HCT116 (cell line): ENCODE results near the gene ITGB1BP1. TPM values are rescaled to one million over a fixed set of nuclear protein-coding genes. Genes with fewer than 3 reads are reported as not detected.

Experiments
- ATAC-seq: fragments of 200-7000 bp; cut with Tn5 transposase; 2 replicates; pipeline ENCODE4 v1.9.1; 2020; ENCODE audit warnings: mild to moderate bottlenecking, moderate library complexity
- BruUV-seq: library from RNA; stranded (reverse); fragments of 400-500 nt; replicated peaks from 2 replicates; lab custom pipeline; 2021; lab: Mats Ljungman, UMichigan
- CTCF ChIA-PET: fragments of 300-600 bp; sonication (Branson Sonifier 250); formaldehyde crosslinking; loops from one replicate; lab custom pipeline; 2021; ENCODE audit warnings: antibody characterized with exemption; lab: Charles Lee
- POLR2A ChIA-PET: fragments of 300-600, 350-600 bp; sonication (Branson Sonifier 250); formaldehyde crosslinking; loops from one replicate; lab custom pipeline; 2021; ENCODE audit warnings: antibody characterized with exemption; lab: Charles Lee
- RAD21 ChIA-PET, 2 experiments: fragments of 300-600 bp; sonication (Branson Sonifier 250); formaldehyde crosslinking; loops; one replicate each; lab custom pipeline; 2023; ENCODE audit warnings: low total read pairs in 2 of 2; ENCODE audit not compliant: uncharacterized antibody in 2 of 2, unreplicated experiment in 2 of 2, low non-redundant PET in 1 of 2; lab: Charles Lee
- DNase-seq: peaks from one replicate; pipeline ENCODE4 v3.0.0-alpha.2; 2010; ENCODE audit warnings: low read depth, low spot score
- H2AFZ ChIP-seq: fragments of 200-600 bp; shearing (Covaris generic), sonication (generic); 2 replicates; pipeline ENCODE4 v1.6.1; 2017; ENCODE audit warnings: low read depth, mixed run types, mixed read lengths, antibody characterized with exemption, low read length; ENCODE audit not compliant: poor library complexity, severe bottlenecking
- H3K27ac ChIP-seq: 2 replicates; pipeline ENCODE4 v1.5.1; 2012; ENCODE audit warnings: low read depth, low read length
- H3K27me3 ChIP-seq: fragments of 200-600 bp; sonication (generic); 2 replicates; pipeline ENCODE4 v1.6.1; 2016; ENCODE audit warnings: mixed run types, low read length, mixed read lengths; ENCODE audit not compliant: insufficient read depth
- H3K36me3 ChIP-seq, 2 experiments: fragments of 200-500 bp in 1 of 2; fragments of 200-600 bp in 1 of 2; sonication (Bioruptor generic) in 1 of 2; sonication (generic) in 1 of 2; 2 replicates each; pipeline versions ENCODE4 v1.5.1 to v1.6.1; 2014 to 2016; ENCODE audit warnings: low read length in 2 of 2, inconsistent platforms in 1 of 2, mixed read lengths in 1 of 2, mixed run types in 1 of 2; ENCODE audit not compliant: insufficient read depth in 2 of 2, control insufficient read depth in 1 of 2
- H3K4me1 ChIP-seq, 2 experiments: fragments of 200-600 bp in 1 of 2; sonication (generic) in 1 of 2; 2 replicates each; pipeline versions ENCODE4 v1.5.1 to v1.6.1; 2012 to 2017; ENCODE audit warnings: low read length in 2 of 2, inconsistent platforms in 1 of 2, mild to moderate bottlenecking in 1 of 2, mixed read lengths in 1 of 2, mixed run types in 1 of 2, moderate library complexity in 1 of 2; ENCODE audit not compliant: insufficient read depth in 2 of 2, control insufficient read depth in 1 of 2
- H3K4me2 ChIP-seq: fragments of 200-600 bp; sonication (generic); 2 replicates; pipeline ENCODE4 v1.6.1; 2017; ENCODE audit warnings: mixed run types, low read length, mixed read lengths
- H3K4me3 ChIP-seq, 2 experiments: fragments of 200-600 bp in 1 of 2; sonication (generic) in 1 of 2; replicated peaks in 1 of 2; 2 replicates each; pipeline ENCODE4 v1.5.1; 2011 to 2016; ENCODE audit warnings: low read length in 2 of 2, control low read depth in 1 of 2, low read depth in 1 of 2, mild to moderate bottlenecking in 1 of 2, mixed read lengths in 1 of 2, mixed run types in 1 of 2
- H3K79me2 ChIP-seq: fragments of 200-600 bp; sonication (generic); 2 replicates; pipeline ENCODE4 v1.6.1; 2017; ENCODE audit warnings: mild to moderate bottlenecking, mixed run types, low read length, moderate library complexity, mixed read lengths; ENCODE audit not compliant: insufficient read depth
- H3K9ac ChIP-seq: fragments of 200-600 bp; sonication (generic); 2 replicates; pipeline ENCODE4 v1.6.1; 2016; ENCODE audit warnings: low read length, mixed read lengths
- H3K9me2 ChIP-seq: fragments of 200-600 bp; sonication (generic), shearing (Covaris generic); 2 replicates; pipeline ENCODE4 v1.6.1; 2017; ENCODE audit warnings: mixed run types, mild to moderate bottlenecking, moderate library complexity; ENCODE audit not compliant: insufficient read depth
- H3K9me3 ChIP-seq, 2 experiments: fragments of 200-500 bp in 1 of 2; fragments of 200-600 bp in 1 of 2; sonication (Bioruptor generic) in 1 of 2; sonication (generic) in 1 of 2; 2 replicates each; pipeline ENCODE4 v1.6.1; 2014 to 2017; ENCODE audit warnings: low read length in 2 of 2, mixed read lengths in 2 of 2, inconsistent platforms in 1 of 2, low read depth in 1 of 2, mild to moderate bottlenecking in 1 of 2, mixed run types in 1 of 2, moderate library complexity in 1 of 2; ENCODE audit not compliant: control insufficient read depth in 1 of 2, insufficient read depth in 1 of 2
- H4K20me1 ChIP-seq: fragments of 200-600 bp; sonication (generic), shearing (Covaris generic); 2 replicates; pipeline ENCODE4 v1.6.1; 2017; ENCODE audit warnings: mixed run types, mild to moderate bottlenecking, moderate library complexity; ENCODE audit not compliant: insufficient read depth
- CEBPB ChIP-seq: IDR thresholded peaks from 2 replicates; pipeline ENCODE4 v1.6.1; 2012; ENCODE audit warnings: low read depth
- ELF1 ChIP-seq: IDR thresholded peaks from 2 replicates; pipeline ENCODE4 v1.6.1; 2012; ENCODE audit warnings: low read depth, borderline replicate concordance
- EZH2 ChIP-seq: fragments of 200-600 bp; sonication (generic); IDR thresholded peaks from 2 replicates; pipeline ENCODE4 v1.6.1; 2017; ENCODE audit warnings: antibody characterized with exemption, mixed run types
- FOSL1 ChIP-seq: IDR thresholded peaks from 2 replicates; pipeline ENCODE4 v1.6.1; 2012; ENCODE audit warnings: low read depth
- JUND ChIP-seq: IDR thresholded peaks from 2 replicates; pipeline ENCODE4 v1.6.1; 2012
- POLR2A ChIP-seq: IDR thresholded peaks from 2 replicates; pipeline ENCODE4 v1.7.0; 2011; ENCODE audit warnings: borderline replicate concordance; ENCODE audit not compliant: insufficient read depth, insufficient read length; ENCODE audit errors: extremely low read depth
- RAD21 ChIP-seq: IDR thresholded peaks from 2 replicates; pipeline ENCODE4 v1.6.1; 2012; ENCODE audit warnings: low read depth, mild to moderate bottlenecking
- SP1 ChIP-seq: IDR thresholded peaks from 2 replicates; pipeline ENCODE4 v1.6.1; 2012; ENCODE audit warnings: low read depth
- SRF ChIP-seq: IDR thresholded peaks from 2 replicates; pipeline ENCODE4 v1.6.1; 2012; ENCODE audit warnings: low read depth
- TCF7L2 ChIP-seq: IDR thresholded peaks from 2 replicates; pipeline ENCODE4 v1.7.0; 2011; ENCODE audit warnings: borderline replicate concordance, inconsistent platforms; ENCODE audit not compliant: insufficient read depth, insufficient read length; ENCODE audit errors: extremely low read depth
- ZNF274 ChIP-seq: fragments of 200-500 bp; sonication (Bioruptor generic); IDR thresholded peaks from 2 replicates; pipeline ENCODE4 v1.6.1; 2014; ENCODE audit warnings: mild to moderate bottlenecking, low read depth, low read length, inconsistent platforms
- intact Hi-C: fragments of 100-400 bp; cut with micrococcal nuclease; formaldehyde crosslinking; loops from 2 replicates; pipeline ENCODE4 v1.10.0; 2022
- total RNA-seq: library from RNA; stranded (reverse); gene quantifications from one replicate; pipeline ENCODE4 v1.2.1, GENCODE V29; 2021; ENCODE audit not compliant: unreplicated experiment
- TF ChIP-seq, protein P1 (sequence below), 3 experiments: fragments of 200-600 bp in 1 of 3; sonication (generic) in 1 of 3; IDR thresholded peaks in 2 of 3; conservative IDR thresholded peaks in 1 of 3; 2 replicates each; pipeline ENCODE4 v1.5.1; 2012 to 2017; ENCODE audit warnings: low read depth in 2 of 3, low read length in 2 of 3, antibody characterized with exemption in 1 of 3, borderline replicate concordance in 1 of 3, control low read depth in 1 of 3, mild to moderate bottlenecking in 1 of 3, mixed read lengths in 1 of 3, mixed run types in 1 of 3, moderate library complexity in 1 of 3; ENCODE audit not compliant: insufficient read depth in 1 of 3
- TF ChIP-seq, protein P2 (sequence below): IDR thresholded peaks from 2 replicates; pipeline ENCODE4 v1.6.1; 2012
- TF ChIP-seq, protein P3 (sequence below): IDR thresholded peaks from 2 replicates; pipeline ENCODE4 v1.6.1; 2011; ENCODE audit warnings: mild to moderate bottlenecking, low read length, moderate library complexity; ENCODE audit not compliant: insufficient replicate concordance; ENCODE audit errors: extremely low read depth
- TF ChIP-seq, protein P4 (sequence below): IDR thresholded peaks from 2 replicates; pipeline ENCODE4 v1.6.1; 2012; ENCODE audit warnings: low read depth

ITGB1BP1 gene
- total RNA-seq, 1 experiment from 2014 or later, result 86.9 TPM

DNA sequence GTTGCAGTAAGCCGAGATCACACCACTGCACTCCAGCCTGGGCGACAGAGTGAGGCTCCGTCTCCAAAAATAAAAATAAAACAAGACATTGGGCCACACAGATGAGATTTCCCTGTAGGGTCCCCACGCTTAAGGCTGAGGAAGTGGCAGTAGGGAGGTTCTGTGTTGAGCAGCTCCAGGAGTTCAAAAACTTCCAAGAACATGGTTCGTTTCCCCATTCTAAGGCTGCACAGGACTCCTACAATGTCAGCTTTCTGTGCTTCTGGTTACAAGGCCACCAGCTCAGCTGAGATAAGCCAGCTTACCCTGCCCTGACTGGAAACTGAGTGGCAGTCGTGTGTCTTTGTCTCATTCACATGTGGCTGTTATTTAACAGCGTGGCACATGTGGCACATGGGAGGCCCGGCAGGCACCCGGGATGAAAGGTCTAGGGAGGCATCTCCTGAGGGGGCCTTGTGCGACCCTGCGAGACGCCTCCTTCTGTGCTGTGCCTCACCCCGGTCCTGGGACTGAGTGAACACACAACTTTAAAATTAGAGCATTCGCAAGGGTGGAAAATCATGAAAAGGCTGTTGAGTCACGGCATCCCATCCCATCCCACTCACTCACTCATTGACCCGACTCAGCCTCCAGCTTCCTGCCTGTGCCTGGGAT lies 7.7 kb downstream of the ITGB1BP1 start:
- Histone ChIP-seq H3K27me3 (no peaks in the 10 kb centered on the region), H3K27ac (no peak overlapping the region), H3K79me2 (peaks cover 30% of the 10 kb centered on the region), H2AFZ (no peak overlapping the region), H3K9me2 (no peaks in the 10 kb centered on the region), H3K4me1 (no peaks in the 10 kb centered on the region), H3K36me3 (peaks cover 0 to 4% of the 10 kb centered on the region in 2 experiments; a peak in 3 of 4 replicates), H3K9me3 (no peaks in the 10 kb centered on the region), H3K4me2 (no peak overlapping the region), H4K20me1 (no peaks in the 10 kb centered on the region), H3K9ac (no peak overlapping the region), H3K4me3 (no peak overlapping the region)
- POLR2A ChIA-PET, result interaction anchor here (0.5 kb wide), 1 partner anchor 52 kb away, joined by 3 read pairs; no protein-coding TSS in a partner anchor
- ATAC-seq (no peak), DNase-seq (no peak)
- no TSS peak for BruUV-seq
- intact Hi-C loops, result no loop called here
- TF ChIP-seq ZNF274, result no peak
- TF ChIP-seq, protein P1, sequence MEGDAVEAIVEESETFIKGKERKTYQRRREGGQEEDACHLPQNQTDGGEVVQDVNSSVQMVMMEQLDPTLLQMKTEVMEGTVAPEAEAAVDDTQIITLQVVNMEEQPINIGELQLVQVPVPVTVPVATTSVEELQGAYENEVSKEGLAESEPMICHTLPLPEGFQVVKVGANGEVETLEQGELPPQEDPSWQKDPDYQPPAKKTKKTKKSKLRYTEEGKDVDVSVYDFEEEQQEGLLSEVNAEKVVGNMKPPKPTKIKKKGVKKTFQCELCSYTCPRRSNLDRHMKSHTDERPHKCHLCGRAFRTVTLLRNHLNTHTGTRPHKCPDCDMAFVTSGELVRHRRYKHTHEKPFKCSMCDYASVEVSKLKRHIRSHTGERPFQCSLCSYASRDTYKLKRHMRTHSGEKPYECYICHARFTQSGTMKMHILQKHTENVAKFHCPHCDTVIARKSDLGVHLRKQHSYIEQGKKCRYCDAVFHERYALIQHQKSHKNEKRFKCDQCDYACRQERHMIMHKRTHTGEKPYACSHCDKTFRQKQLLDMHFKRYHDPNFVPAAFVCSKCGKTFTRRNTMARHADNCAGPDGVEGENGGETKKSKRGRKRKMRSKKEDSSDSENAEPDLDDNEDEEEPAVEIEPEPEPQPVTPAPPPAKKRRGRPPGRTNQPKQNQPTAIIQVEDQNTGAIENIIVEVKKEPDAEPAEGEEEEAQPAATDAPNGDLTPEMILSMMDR (IDR thresholded peaks at IDR 0.05 in 2 of 3, conservative IDR thresholded peaks at IDR 0.05 in 1 of 3; ENCODE audit: borderline replicate concordance in 1 of 3, insufficient read depth in 1 of 3, low read depth in 2 of 3, low read length in 2 of 3), result no peak
- no peak for TF ChIP-seq SRF
- no peak for TF ChIP-seq JUND
- no peak for TF ChIP-seq EZH2
- no peak for TF ChIP-seq CEBPB
- TF ChIP-seq, protein P2, sequence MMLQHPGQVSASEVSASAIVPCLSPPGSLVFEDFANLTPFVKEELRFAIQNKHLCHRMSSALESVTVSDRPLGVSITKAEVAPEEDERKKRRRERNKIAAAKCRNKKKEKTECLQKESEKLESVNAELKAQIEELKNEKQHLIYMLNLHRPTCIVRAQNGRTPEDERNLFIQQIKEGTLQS, result no peak
- TF ChIP-seq, protein P3, sequence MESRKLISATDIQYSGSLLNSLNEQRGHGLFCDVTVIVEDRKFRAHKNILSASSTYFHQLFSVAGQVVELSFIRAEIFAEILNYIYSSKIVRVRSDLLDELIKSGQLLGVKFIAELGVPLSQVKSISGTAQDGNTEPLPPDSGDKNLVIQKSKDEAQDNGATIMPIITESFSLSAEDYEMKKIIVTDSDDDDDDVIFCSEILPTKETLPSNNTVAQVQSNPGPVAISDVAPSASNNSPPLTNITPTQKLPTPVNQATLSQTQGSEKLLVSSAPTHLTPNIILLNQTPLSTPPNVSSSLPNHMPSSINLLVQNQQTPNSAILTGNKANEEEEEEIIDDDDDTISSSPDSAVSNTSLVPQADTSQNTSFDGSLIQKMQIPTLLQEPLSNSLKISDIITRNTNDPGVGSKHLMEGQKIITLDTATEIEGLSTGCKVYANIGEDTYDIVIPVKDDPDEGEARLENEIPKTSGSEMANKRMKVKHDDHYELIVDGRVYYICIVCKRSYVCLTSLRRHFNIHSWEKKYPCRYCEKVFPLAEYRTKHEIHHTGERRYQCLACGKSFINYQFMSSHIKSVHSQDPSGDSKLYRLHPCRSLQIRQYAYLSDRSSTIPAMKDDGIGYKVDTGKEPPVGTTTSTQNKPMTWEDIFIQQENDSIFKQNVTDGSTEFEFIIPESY, result no peak
- TF ChIP-seq, protein P4, sequence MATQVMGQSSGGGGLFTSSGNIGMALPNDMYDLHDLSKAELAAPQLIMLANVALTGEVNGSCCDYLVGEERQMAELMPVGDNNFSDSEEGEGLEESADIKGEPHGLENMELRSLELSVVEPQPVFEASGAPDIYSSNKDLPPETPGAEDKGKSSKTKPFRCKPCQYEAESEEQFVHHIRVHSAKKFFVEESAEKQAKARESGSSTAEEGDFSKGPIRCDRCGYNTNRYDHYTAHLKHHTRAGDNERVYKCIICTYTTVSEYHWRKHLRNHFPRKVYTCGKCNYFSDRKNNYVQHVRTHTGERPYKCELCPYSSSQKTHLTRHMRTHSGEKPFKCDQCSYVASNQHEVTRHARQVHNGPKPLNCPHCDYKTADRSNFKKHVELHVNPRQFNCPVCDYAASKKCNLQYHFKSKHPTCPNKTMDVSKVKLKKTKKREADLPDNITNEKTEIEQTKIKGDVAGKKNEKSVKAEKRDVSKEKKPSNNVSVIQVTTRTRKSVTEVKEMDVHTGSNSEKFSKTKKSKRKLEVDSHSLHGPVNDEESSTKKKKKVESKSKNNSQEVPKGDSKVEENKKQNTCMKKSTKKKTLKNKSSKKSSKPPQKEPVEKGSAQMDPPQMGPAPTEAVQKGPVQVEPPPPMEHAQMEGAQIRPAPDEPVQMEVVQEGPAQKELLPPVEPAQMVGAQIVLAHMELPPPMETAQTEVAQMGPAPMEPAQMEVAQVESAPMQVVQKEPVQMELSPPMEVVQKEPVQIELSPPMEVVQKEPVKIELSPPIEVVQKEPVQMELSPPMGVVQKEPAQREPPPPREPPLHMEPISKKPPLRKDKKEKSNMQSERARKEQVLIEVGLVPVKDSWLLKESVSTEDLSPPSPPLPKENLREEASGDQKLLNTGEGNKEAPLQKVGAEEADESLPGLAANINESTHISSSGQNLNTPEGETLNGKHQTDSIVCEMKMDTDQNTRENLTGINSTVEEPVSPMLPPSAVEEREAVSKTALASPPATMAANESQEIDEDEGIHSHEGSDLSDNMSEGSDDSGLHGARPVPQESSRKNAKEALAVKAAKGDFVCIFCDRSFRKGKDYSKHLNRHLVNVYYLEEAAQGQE, result no peak
- TF ChIP-seq RAD21, result no peak
- no peak for TF ChIP-seq SP1
- TF ChIP-seq POLR2A, result no peak
- no peak for TF ChIP-seq FOSL1
- TF ChIP-seq TCF7L2, result no peak
- no peak for TF ChIP-seq ELF1
- RAD21 ChIA-PET, result no interaction called here
- CTCF ChIA-PET, result no interaction called here
